Measurements from ENCODE around the gene ZNF622. TPM values are rescaled to one million over a fixed set of nuclear protein-coding genes. Genes with fewer than 3 reads are reported as not detected.

Gene ZNF622
- total RNA-seq, 1 experiment from 2014 or later: 25.2 TPM

- TF ChIP-seq REST (IDR thresholded peaks at IDR 0.05; ENCODE audit: low read depth) (no peak), ATF3 (IDR thresholded peaks at IDR 0.05) (no peak), SP1 (IDR thresholded peaks at IDR 0.05; ENCODE audit: low read depth) (peak; percentile 51)
Measured at GRCh38 chr5:16465544-16466432, at the start of gene ZNF622 (continued).

- no peak for DNase-seq (ENCODE audit: low read depth, low spot score)
- no TSS peak for BruUV-seq (replicated peaks)
- Histone ChIP-seq H3K79me2 (ENCODE audit: insufficient read depth, low read length) (no peaks in the 10 kb centered on the region), H3K9me3 (ENCODE audit: control insufficient read depth in 1 of 2, insufficient read depth in 1 of 2, low read depth in 1 of 2, low read length in 2 of 2) (no peaks in the 10 kb centered on the region), H3K9me2 (ENCODE audit: insufficient read depth) (no peaks in the 10 kb centered on the region), H2AFZ (ENCODE audit: low read depth, low read length, poor library complexity, severe bottlenecking) (no peak overlapping the region), H3K4me3 (replicated peaks in 1 of 2; ENCODE audit: low read depth in 1 of 2, low read length in 2 of 2) (no peak overlapping the region), H3K27me3 (ENCODE audit: insufficient read depth, low read length) (no peaks in the 10 kb centered on the region), H3K9ac (ENCODE audit: low read length) (no peak overlapping the region), H4K20me1 (ENCODE audit: insufficient read depth) (no peaks in the 10 kb centered on the region), H3K4me1 (ENCODE audit: control insufficient read depth in 1 of 2, insufficient read depth in 2 of 2, low read length in 2 of 2) (peaks cover 12 to 22% of the 10 kb centered on the region in 2 experiments), H3K36me3 (ENCODE audit: control insufficient read depth in 1 of 2, insufficient read depth in 2 of 2, low read length in 2 of 2) (no peaks in the 10 kb centered on the region), H3K4me2 (ENCODE audit: low read length) (no peak overlapping the region), H3K27ac (ENCODE audit: low read depth, low read length) (no peak overlapping the region)
- CTCF ChIA-PET: interaction anchor here (0.8 kb wide), 1 partner anchor 34 kb away, joined by 3 read pairs; no protein-coding TSS in a partner anchor
- POLR2A ChIA-PET: no interaction called here
- RAD21 ChIA-PET (ENCODE audit: low non-redundant PET in 1 of 2, low total read pairs in 2 of 2, uncharacterized antibody in 2 of 2, unreplicated experiment in 2 of 2): no interaction called here
- ATAC-seq: no peak
- TF ChIP-seq ZNF274 (IDR thresholded peaks at IDR 0.05; ENCODE audit: low read depth, low read length) (no peak), POLR2AphosphoS5 (IDR thresholded peaks at IDR 0.05; ENCODE audit: low read depth, low read length) (no peak), FOSL1 (IDR thresholded peaks at IDR 0.05; ENCODE audit: low read depth) (no peak), ZFX (IDR thresholded peaks at IDR 0.05) (no peak), POLR2A (IDR thresholded peaks at IDR 0.05; ENCODE audit: borderline replicate concordance, extremely low read depth, insufficient read depth, insufficient read length) (no peak), TCF7L2 (IDR thresholded peaks at IDR 0.05; ENCODE audit: borderline replicate concordance, extremely low read depth, insufficient read depth, insufficient read length) (no peak), ELF1 (IDR thresholded peaks at IDR 0.05; ENCODE audit: borderline replicate concordance, low read depth) (no peak), CEBPB (IDR thresholded peaks at IDR 0.05; ENCODE audit: low read depth) (no peak), EGR1 (IDR thresholded peaks at IDR 0.05; ENCODE audit: low read depth) (no peak)
- intact Hi-C loops (cut with micrococcal nuclease): no loop called here
Measured at GRCh38 chr5:16510098-16510497, 44.5 kb upstream of the ZNF622 start.
